Smooth muscle cell (in vitro differentiated cells): ENCODE data around the gene AGRP. TPM values are rescaled to one million over a fixed set of nuclear protein-coding genes. Genes with fewer than 3 reads are reported as not detected.

Experiments
- DNase-seq: peaks from one replicate; lab custom pipeline; 2025; ENCODE audit not compliant: unreplicated experiment; lab: John Stamatoyannopoulos, UW
- H2AFZ ChIP-seq: fragments of 200-600 bp; sonication (generic); 2 replicates; pipeline ENCODE4 v1.6.0; 2016; ENCODE audit warnings: antibody characterized with exemption, low read depth, mild to moderate bottlenecking
- H3F3A ChIP-seq: fragments of 200-600 bp; sonication (generic); 2 replicates; pipeline ENCODE4 v1.6.0; 2017; ENCODE audit warnings: antibody characterized with exemption, low read depth
- H3K27ac ChIP-seq: fragments of 200-600 bp; sonication (generic); 2 replicates; pipeline ENCODE4 v1.5.1; 2016; ENCODE audit warnings: low read depth, mild to moderate bottlenecking
- H3K27me3 ChIP-seq: fragments of 200-600 bp; sonication (generic); 2 replicates; pipeline ENCODE4 v1.6.1; 2016; ENCODE audit warnings: low read depth, mild to moderate bottlenecking
- H3K36me3 ChIP-seq: fragments of 200-600 bp; sonication (generic); 2 replicates; pipeline ENCODE4 v1.5.1; 2016; ENCODE audit warnings: low read depth
- H3K4me1 ChIP-seq: fragments of 200-600 bp; sonication (generic); 2 replicates; pipeline ENCODE4 v1.5.1; 2016; ENCODE audit warnings: low read depth
- H3K4me2 ChIP-seq: fragments of 200-600 bp; sonication (generic); 2 replicates; pipeline ENCODE4 v1.6.0; 2016; ENCODE audit warnings: mild to moderate bottlenecking
- H3K4me3 ChIP-seq: fragments of 200-600 bp; sonication (generic); 2 replicates; pipeline ENCODE4 v1.5.1; 2016; ENCODE audit warnings: mild to moderate bottlenecking
- H3K79me2 ChIP-seq: fragments of 200-600 bp; sonication (generic); 2 replicates; pipeline ENCODE4 v1.6.0; 2016; ENCODE audit warnings: low read depth, mild to moderate bottlenecking
- H3K9ac ChIP-seq: fragments of 200-600 bp; sonication (generic); 2 replicates; pipeline ENCODE4 v1.6.0; 2016; ENCODE audit warnings: low read depth
- H3K9me3 ChIP-seq: fragments of 200-600 bp; sonication (generic); replicated peaks from 2 replicates; pipeline ENCODE4 v1.5.1; 2016; ENCODE audit warnings: low read depth
- H4K20me1 ChIP-seq: fragments of 200-600 bp; sonication (generic); 2 replicates; pipeline ENCODE4 v1.6.0; 2016; ENCODE audit warnings: low read depth
- CTCF ChIP-seq: fragments of 200-600 bp; sonication (generic); IDR thresholded peaks from 2 replicates; pipeline ENCODE4 v1.5.1; 2017; ENCODE audit warnings: borderline replicate concordance, mild to moderate bottlenecking, antibody characterized with exemption; ENCODE audit not compliant: insufficient read depth, poor library complexity, severe bottlenecking
- WGBS: methylation state at CpG from one replicate; pipeline ENCODE4 v1.1.7; 2016; ENCODE audit warnings: low lambda C conversion rate; 5-methylcytosine and 5-hydroxymethylcytosine counted together
- polyA plus RNA-seq: library from polyadenylated mRNA; unstranded; fragments of >200 nt; fragmentation: Nextera tagmentation; extraction: Ambion mirVana; gene quantifications from 2 replicates; pipeline ENCODE4 v1.2.1, GENCODE V29; 2016
- total RNA-seq: library from RNA; depleted of rRNA; stranded (reverse); fragments of >200 nt; gene quantifications from 2 replicates; pipeline ENCODE4 v1.2.3, GENCODE V29; 2014

Gene AGRP
- total and polyA plus RNA-seq, 2 experiments from 2014 or later = not detected

GRCh38 chr16:67438824-67439393 lies 44.4 kb downstream of the AGRP start:
- Histone ChIP-seq H3K9ac (no peak overlapping the region), H3K36me3 (no peaks in the 10 kb centered on the region), H3K4me3 (no peak overlapping the region), H4K20me1 (peaks cover 46% of the 10 kb centered on the region), H3K79me2 (no peaks in the 10 kb centered on the region), H3K4me2 (no peak overlapping the region), H3K27me3 (no peaks in the 10 kb centered on the region), H3K4me1 (no peaks in the 10 kb centered on the region), H3F3A (no peaks in the 10 kb centered on the region), H2AFZ (no peak overlapping the region), H3K27ac (no peak overlapping the region), H3K9me3 (no peaks in the 10 kb centered on the region)
- TF ChIP-seq CTCF = no peak
- WGBS = 99% methylated on average over 19 of the region's 19 CpGs
- DNase-seq = no peak

GRCh38 chr16:67438098-67438791 lies 45.1 kb downstream of the AGRP start:
- Histone ChIP-seq H3K27ac (no peak overlapping the region), H3K79me2 (no peaks in the 10 kb centered on the region), H3K4me3 (no peak overlapping the region), H2AFZ (no peak overlapping the region), H3K4me1 (no peaks in the 10 kb centered on the region), H3K36me3 (no peaks in the 10 kb centered on the region), H4K20me1 (peaks cover 39% of the 10 kb centered on the region), H3K27me3 (no peaks in the 10 kb centered on the region), H3K9me3 (no peaks in the 10 kb centered on the region), H3K4me2 (no peak overlapping the region), H3F3A (no peaks in the 10 kb centered on the region), H3K9ac (no peak overlapping the region)
- DNase-seq = no peak
- 98% methylated on average over 20 of the region's 20 CpGs for WGBS
- no peak for TF ChIP-seq CTCF

- no peak for TF ChIP-seq CTCF
- no peak overlapping the region for H3K27ac ChIP-seq
- no peaks in the 10 kb centered on the region for H3K36me3 ChIP-seq
These were observed 45.8 kb downstream of the AGRP start for GRCh38 chr16:67437513-67437912.

More at GRCh38 chr16:67437513-67437912, 45.8 kb downstream of the AGRP start:
- peaks cover 5% of the 10 kb centered on the region for H3K27me3 ChIP-seq
- 98% methylated on average over 4 of the region's 4 CpGs for WGBS
- peaks cover 32% of the 10 kb centered on the region for H4K20me1 ChIP-seq
- no peaks in the 10 kb centered on the region for H3K9me3 ChIP-seq
- no peak overlapping the region for H3K4me2 ChIP-seq
- no peaks in the 10 kb centered on the region for H3K79me2 ChIP-seq
- no peak overlapping the region for H2AFZ ChIP-seq
- no peaks in the 10 kb centered on the region for H3K4me1 ChIP-seq
- no peaks in the 10 kb centered on the region for H3F3A ChIP-seq
- DNase-seq = no peak
- H3K4me3 ChIP-seq = no peak overlapping the region
- no peak overlapping the region for H3K9ac ChIP-seq
